OCI-LY7 (cell line): ENCODE measurements around the gene IDI1. TPM values are rescaled to one million over a fixed set of nuclear protein-coding genes. Genes with fewer than 3 reads are reported as not detected.
A peak's percentile ranks its signal among the peaks of the same experiment; 100 is the strongest.

Source experiments
- BruUV-seq: library from RNA; stranded (reverse); fragments of 400-500 nt; replicated peaks from 2 replicates; lab custom pipeline; 2021; lab: Mats Ljungman, UMichigan
- CTCF ChIA-PET: fragments of 300-600 bp; sonication (Branson Sonifier 250); formaldehyde crosslinking; loops from one replicate; lab custom pipeline; 2022; ENCODE audit warnings: antibody characterized with exemption; ENCODE audit not compliant: unreplicated experiment; lab: Charles Lee
- POLR2A ChIA-PET: fragments of 300-600 bp; sonication (Branson Sonifier 250); formaldehyde crosslinking; loops from one replicate; lab custom pipeline; 2022; ENCODE audit warnings: antibody characterized with exemption; lab: Charles Lee
- DNase-seq: peaks from one replicate; pipeline ENCODE4 v3.0.0-alpha.2; 2015; ENCODE audit warnings: low spot score
- H2AFZ ChIP-seq: fragments of 200-600 bp; sonication (generic), shearing (Covaris generic); 2 replicates; pipeline ENCODE4 v1.6.1; 2014; ENCODE audit warnings: mild to moderate bottlenecking, antibody characterized with exemption, low read length, moderate library complexity
- H3K27ac ChIP-seq: fragments of 200-600 bp; sonication (generic); 2 replicates; pipeline ENCODE4 v1.5.1; 2014; ENCODE audit warnings: mixed run types, low read depth, mild to moderate bottlenecking, moderate library complexity, low read length, inconsistent platforms; ENCODE audit not compliant: poor library complexity, severe bottlenecking
- H3K36me3 ChIP-seq: fragments of 200-600 bp; sonication (generic); 2 replicates; pipeline ENCODE4 v1.6.1; 2014; ENCODE audit warnings: mild to moderate bottlenecking, antibody characterized with exemption, low read length, moderate library complexity, mixed read lengths; ENCODE audit not compliant: insufficient read depth
- H3K4me1 ChIP-seq: fragments of 200-600 bp; sonication (generic); 2 replicates; pipeline ENCODE4 v1.5.1; 2014; ENCODE audit warnings: mild to moderate bottlenecking, low read length; ENCODE audit not compliant: insufficient read depth, poor library complexity, severe bottlenecking
- H3K4me2 ChIP-seq: fragments of 200-600 bp; sonication (generic); 2 replicates; pipeline ENCODE4 v1.6.1; 2014; ENCODE audit warnings: mild to moderate bottlenecking, low read length
- H3K4me3 ChIP-seq: fragments of 200-600 bp; sonication (generic); 2 replicates; pipeline ENCODE4 v1.5.1; 2014; ENCODE audit warnings: mild to moderate bottlenecking, low read depth, low read length; ENCODE audit not compliant: poor library complexity, severe bottlenecking
- H3K79me2 ChIP-seq: fragments of 200-600 bp; sonication (generic); 2 replicates; pipeline ENCODE4 v1.6.1; 2016; ENCODE audit warnings: low read depth, mild to moderate bottlenecking, low read length, moderate library complexity, mixed read lengths; ENCODE audit not compliant: insufficient read depth
- H3K9me2 ChIP-seq: fragments of 200-600 bp; sonication (generic); 2 replicates; pipeline ENCODE4 v1.6.1; 2016; ENCODE audit warnings: mild to moderate bottlenecking, low read length, mixed read lengths; ENCODE audit not compliant: insufficient read depth
- H3K9me3 ChIP-seq: fragments of 200-600 bp; sonication (generic); 2 replicates; pipeline ENCODE4 v1.6.1; 2014; ENCODE audit warnings: mild to moderate bottlenecking, mixed run types, low read length, mixed read lengths
- H4K20me1 ChIP-seq: fragments of 200-600 bp; sonication (generic); 2 replicates; pipeline ENCODE4 v1.6.1; 2014; ENCODE audit warnings: mild to moderate bottlenecking, antibody characterized with exemption, low read length, moderate library complexity, mixed read lengths; ENCODE audit not compliant: insufficient read depth
- EZH2phosphoT487 ChIP-seq: fragments of 200-600 bp; sonication (generic); IDR thresholded peaks from 2 replicates; pipeline ENCODE4 v1.6.1; 2018; ENCODE audit warnings: low read depth, borderline replicate concordance, mild to moderate bottlenecking, mixed run types, antibody characterized with exemption, low read length, moderate library complexity, mixed read lengths
- intact Hi-C: fragments of 100-400 bp; cut with micrococcal nuclease; formaldehyde crosslinking; loops from one replicate; pipeline ENCODE4 v1.10.0; 2022; ENCODE audit not compliant: unreplicated experiment
- total RNA-seq, 2 experiments: library from RNA; depleted of rRNA in 1 of 2; stranded (reverse); fragments of >200 nt in 1 of 2; shearing (Covaris generic) in 1 of 2; gene quantifications; 2 replicates each; pipeline ENCODE4 v1.2.3, GENCODE V29; 2014 to 2022
- TF ChIP-seq, protein P1 (sequence below): fragments of 200-600 bp; sonication (generic); conservative IDR thresholded peaks from 2 replicates; pipeline ENCODE4 v1.5.1; 2014; ENCODE audit warnings: mild to moderate bottlenecking, antibody characterized with exemption, low read length, moderate library complexity, mixed read lengths

Gene IDI1
- total RNA-seq, 2 experiments from 2014 or later = 106 to 112 TPM

DNA sequence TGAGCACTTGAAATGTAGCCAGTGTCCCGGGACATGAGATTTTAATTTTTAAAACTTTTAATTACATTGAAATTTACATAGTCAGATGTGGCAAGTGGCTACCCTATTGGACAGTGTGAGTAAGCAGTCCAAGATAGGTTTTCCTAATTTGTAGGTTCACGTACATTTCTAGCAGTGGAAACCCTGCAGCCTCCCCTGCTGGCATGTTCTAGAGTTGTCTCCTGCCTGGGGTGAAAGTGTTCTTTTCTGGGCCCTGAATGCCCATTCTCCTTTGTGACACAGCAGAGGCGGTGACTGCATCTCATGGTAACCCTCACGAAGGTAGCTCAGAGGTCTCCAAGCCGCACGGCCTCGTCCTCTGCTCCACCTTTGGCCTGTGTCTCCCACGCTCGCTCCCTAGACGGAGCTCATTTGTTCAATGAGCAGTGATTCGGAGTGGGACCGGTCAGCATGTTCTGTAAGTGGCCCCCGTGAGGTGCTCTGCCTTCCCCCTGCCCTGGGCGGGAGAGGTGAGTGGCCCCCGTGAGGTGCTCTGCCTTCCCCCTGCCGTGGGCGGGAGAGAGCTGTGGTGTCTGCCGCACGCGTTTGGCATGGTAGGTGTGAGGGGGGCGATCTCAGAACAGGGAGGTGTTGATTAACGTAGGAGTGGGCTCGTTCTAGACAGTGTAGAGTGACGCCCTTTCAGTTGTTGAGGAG, 25.3 kb upstream of the IDI1 start:
- BruUV-seq = no TSS peak
- no peak overlapping the region for H3K4me3 ChIP-seq
- no peaks in the 10 kb centered on the region for H3K4me1 ChIP-seq
- ChIA-PET CTCF (no interaction called here), POLR2A (no interaction called here)
- no peak overlapping the region for H2AFZ ChIP-seq
- DNase-seq = no peak
- no peaks in the 10 kb centered on the region for H3K9me2 ChIP-seq
- intact Hi-C loops = no loop called here
- no peaks in the 10 kb centered on the region for H3K79me2 ChIP-seq
- H3K9me3 ChIP-seq = no peaks in the 10 kb centered on the region
- H3K27ac ChIP-seq = no peak overlapping the region
- TF ChIP-seq, protein P1, sequence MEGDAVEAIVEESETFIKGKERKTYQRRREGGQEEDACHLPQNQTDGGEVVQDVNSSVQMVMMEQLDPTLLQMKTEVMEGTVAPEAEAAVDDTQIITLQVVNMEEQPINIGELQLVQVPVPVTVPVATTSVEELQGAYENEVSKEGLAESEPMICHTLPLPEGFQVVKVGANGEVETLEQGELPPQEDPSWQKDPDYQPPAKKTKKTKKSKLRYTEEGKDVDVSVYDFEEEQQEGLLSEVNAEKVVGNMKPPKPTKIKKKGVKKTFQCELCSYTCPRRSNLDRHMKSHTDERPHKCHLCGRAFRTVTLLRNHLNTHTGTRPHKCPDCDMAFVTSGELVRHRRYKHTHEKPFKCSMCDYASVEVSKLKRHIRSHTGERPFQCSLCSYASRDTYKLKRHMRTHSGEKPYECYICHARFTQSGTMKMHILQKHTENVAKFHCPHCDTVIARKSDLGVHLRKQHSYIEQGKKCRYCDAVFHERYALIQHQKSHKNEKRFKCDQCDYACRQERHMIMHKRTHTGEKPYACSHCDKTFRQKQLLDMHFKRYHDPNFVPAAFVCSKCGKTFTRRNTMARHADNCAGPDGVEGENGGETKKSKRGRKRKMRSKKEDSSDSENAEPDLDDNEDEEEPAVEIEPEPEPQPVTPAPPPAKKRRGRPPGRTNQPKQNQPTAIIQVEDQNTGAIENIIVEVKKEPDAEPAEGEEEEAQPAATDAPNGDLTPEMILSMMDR = peak; percentile 34; the same call in 1 of the 2 replicates
- no peak for TF ChIP-seq EZH2phosphoT487
- H3K4me2 ChIP-seq = no peak overlapping the region
- H3K36me3 ChIP-seq = peaks cover 37% of the 10 kb centered on the region; the same call in 1 of the 2 replicates
- H4K20me1 ChIP-seq = no peaks in the 10 kb centered on the region

DNA sequence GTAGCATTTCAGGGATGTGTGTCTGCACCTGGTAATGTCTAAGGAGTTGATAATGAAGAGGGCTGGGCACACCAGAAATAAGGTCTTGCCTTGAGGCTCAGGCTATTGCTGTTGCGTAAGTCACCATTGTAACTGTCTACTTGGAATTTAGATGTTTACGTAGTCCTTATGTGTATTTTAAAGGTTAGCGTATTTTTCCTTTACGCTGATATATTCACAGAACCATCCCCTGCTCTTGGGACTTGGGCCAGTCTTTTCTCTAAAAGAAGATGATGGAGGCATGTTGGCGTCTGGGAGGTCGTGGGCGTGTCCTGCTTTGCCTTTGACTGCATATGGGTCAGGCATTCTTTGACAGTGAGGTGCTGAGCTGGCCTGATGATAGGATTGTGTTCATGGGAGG, 22.0 kb upstream of the IDI1 start:
- Histone ChIP-seq H3K4me1 (no peaks in the 10 kb centered on the region), H3K4me3 (no peak overlapping the region), H2AFZ (no peak overlapping the region), H3K79me2 (no peaks in the 10 kb centered on the region), H4K20me1 (no peaks in the 10 kb centered on the region), H3K27ac (no peak overlapping the region), H3K9me3 (no peaks in the 10 kb centered on the region), H3K4me2 (no peak overlapping the region), H3K36me3 (peaks cover 24% of the 10 kb centered on the region; the same call in 1 of the 2 replicates), H3K9me2 (no peaks in the 10 kb centered on the region)
- TF ChIP-seq EZH2phosphoT487 = no peak
- TF ChIP-seq, protein P1 = no peak
- POLR2A ChIA-PET = interaction anchor here (0.7 kb wide), 1 partner anchor 141 kb away, joined by 4 read pairs; no protein-coding TSS in a partner anchor
- intact Hi-C loops = no loop called here
- BruUV-seq = no TSS peak
- DNase-seq = no peak
- CTCF ChIA-PET = interaction anchor here (0.5 kb wide), 1 partner anchor 298 kb away, joined by 8 read pairs; no protein-coding TSS in a partner anchor
